HG03575 (cell line): ENCODE data around the gene FEZF2.

Experiments
- ATAC-seq: cut with Tn5 transposase; IDR thresholded peaks from one replicate; pipeline ENCODE4 v1.9.1; 2021; ENCODE audit not compliant: unreplicated experiment, insufficient number of reproducible peaks, low FRiP score; ENCODE audit errors: extremely low read depth

Gene FEZF2

GRCh38 chr3:62374341-62375218 lies 1.2 kb upstream of the FEZF2 start:
- ATAC-seq = no peak

- no peak for ATAC-seq
Observed at GRCh38 chr3:62373714-62374333, 474 bp upstream of the FEZF2 start.

- ATAC-seq = no peak
Observed at GRCh38 chr3:62372621-62373041, 719 bp downstream of the FEZF2 start.

- ATAC-seq = no peak
Observed at GRCh38 chr3:62371720-62372591, 1.4 kb downstream of the FEZF2 start.

GRCh38 chr3:62370858-62371719 lies 2.3 kb downstream of the FEZF2 start:
- ATAC-seq = no peak

GRCh38 chr3:62370112-62370857 lies 3.1 kb downstream of the FEZF2 start:
- ATAC-seq = no peak

- ATAC-seq = no peak
Observed at GRCh38 chr3:62369476-62369743, 3.9 kb downstream of the FEZF2 start.

GRCh38 chr3:62368705-62369475 lies 4.5 kb downstream of the FEZF2 start:
- no peak for ATAC-seq

- no peak for ATAC-seq
Observed at GRCh38 chr3:62368290-62368704, 5.1 kb downstream of the FEZF2 start.

GRCh38 chr3:62367763-62368195 lies 5.6 kb downstream of the FEZF2 start:
- no peak for ATAC-seq

- no peak for ATAC-seq
Observed at GRCh38 chr3:62366126-62366484, 7.2 kb downstream of the FEZF2 start.

GRCh38 chr3:62365391-62366125 lies 7.8 kb downstream of the FEZF2 start:
- ATAC-seq = no peak

- ATAC-seq = no peak
Observed at GRCh38 chr3:62364191-62364590, 9.2 kb downstream of the FEZF2 start.

GRCh38 chr3:62363275-62363674 lies 10.1 kb downstream of the FEZF2 start:
- ATAC-seq = no peak

- ATAC-seq = no peak
Observed at GRCh38 chr3:62361824-62362223, 11.5 kb downstream of the FEZF2 start.

- no peak for ATAC-seq
Observed at GRCh38 chr3:62361261-62361660, 12.1 kb downstream of the FEZF2 start.

- ATAC-seq = no peak
Observed at GRCh38 chr3:62359531-62359930, 13.8 kb downstream of the FEZF2 start.
